ENCODE results near the gene ASTN2.

Gene ASTN2

GRCh38 chr9:116687754-116688135, 727.1 kb downstream of the ASTN2 start:
- no peak for DNase-seq

DNA sequence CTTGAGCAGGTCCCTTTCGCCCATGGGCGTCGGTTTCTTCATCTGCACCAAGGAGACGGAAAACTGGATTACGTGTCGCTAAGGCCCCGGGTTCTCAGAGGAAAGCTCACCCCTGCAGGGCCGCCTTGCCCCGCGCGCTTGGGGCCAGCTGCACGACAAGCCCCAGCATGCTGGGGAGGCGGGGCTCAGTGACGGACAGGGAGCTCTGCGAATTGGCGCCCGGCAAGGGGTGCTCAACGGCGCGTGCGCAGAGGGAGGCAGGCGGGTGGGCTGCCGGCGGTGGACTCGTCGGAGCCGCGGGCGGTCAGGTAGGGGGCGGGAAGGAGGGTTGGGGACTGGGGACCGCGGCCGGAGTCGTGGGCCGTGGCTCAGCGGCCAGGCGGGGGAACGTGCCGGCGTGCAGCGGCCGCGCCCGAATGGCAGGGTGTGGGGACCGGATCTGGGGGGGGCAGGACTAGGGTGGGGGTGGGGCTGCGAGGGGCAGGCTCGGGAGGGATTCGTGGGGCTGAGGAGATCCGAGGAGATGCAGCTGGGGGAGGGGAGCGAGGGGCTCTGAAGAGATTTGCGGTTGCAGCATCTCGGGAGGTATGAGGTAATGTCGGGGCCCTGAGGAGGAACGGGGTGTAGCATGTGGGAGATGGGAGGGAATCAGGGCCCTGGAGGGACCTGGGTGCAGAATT, 727.6 kb downstream of the ASTN2 start, which contains the start of gene TRIM32:
Gene TRIM32 (plus strand): TSS at position 232 of the 680 bp plus-strand sequence. CDS start 10,438 bp downstream, outside the sequence.
- peak; percentile 87 for DNase-seq

DNA sequence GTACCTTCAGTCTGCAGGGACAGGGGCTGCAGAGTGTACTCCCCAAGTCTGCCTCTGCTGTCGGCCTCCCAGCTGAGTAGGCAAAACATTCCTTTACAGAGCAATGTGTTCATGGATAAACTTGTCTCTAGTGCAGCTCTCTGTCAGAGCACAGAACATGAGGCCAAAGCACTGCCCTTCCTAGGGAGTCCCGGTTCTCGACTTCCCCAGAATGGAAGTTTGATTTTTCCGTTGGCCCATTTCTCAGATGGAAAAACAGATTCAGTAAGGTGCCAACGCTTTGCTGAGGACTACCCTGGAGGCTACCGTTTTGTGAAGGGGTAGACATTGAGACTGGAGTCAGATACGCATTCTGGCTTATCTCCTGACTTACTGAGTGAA, 728.2 kb downstream of the ASTN2 start:
- DNase-seq = no peak

- DNase-seq = no peak
Measured at GRCh38 chr9:116686135-116686534, 728.7 kb downstream of the ASTN2 start.

DNA sequence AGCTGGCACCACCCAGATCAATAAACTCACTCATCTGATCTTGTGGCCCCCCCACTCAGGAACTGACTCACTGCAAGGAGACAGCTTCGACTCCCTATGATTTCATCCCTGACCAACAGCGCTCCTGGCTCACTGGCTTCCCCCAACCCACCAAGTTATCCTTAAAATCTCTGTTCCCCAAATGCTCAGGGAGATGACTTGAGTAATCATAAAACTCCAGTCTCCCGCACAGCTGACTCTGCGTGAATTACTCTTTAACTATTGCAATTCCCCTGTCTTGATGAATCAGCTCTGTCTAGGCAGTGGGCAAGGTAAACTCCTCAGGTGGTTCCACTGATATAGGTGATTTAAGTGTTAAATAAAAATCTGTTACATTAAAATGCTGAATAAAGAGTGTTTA, 729.7 kb downstream of the ASTN2 start:
- no peak for DNase-seq

DNA sequence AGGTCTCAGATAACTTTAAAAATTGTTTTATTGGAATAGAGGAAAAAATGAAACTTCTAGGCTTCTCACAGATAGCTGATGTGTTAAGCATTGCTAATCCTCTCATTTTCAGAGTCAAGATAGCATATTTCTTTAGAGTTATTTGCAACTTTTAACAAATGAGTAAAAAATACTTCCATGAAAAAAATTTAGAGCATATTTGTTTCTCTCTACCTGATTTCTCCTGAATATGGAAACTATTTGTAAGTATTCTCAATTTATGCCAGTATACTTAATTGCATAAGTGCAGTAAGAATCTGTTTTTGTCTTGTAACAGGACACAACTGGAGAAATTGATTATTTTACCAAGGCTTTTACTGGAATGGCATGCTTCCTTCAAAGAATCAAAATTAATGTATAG, 731.3 kb downstream of the ASTN2 start:
- DNase-seq = no peak

GRCh38 chr9:116674210-116674980, 740.5 kb downstream of the ASTN2 start:
- DNase-seq = no peak

- DNase-seq = no peak
Measured at GRCh38 chr9:116673375-116673774, 741.5 kb downstream of the ASTN2 start.

DNA sequence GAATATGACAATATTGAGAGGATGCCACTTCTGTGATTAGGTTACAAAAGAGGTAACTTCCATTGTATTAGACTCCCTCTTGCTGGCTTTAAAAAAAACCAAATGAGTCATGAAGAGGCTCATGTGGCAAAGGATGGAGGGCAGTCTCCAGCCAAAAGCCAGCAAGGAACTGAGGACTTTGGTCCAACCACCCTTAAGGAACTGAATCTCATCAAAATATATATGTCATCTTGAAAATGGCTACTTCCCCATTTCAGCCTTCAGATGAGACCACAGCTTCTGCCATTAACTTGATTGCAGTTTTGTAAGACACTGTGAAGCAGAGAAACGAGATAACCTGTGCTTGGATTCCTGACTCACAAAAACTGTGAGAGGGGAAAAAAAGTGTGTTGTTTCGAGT, 743.3 kb downstream of the ASTN2 start:
- DNase-seq = no peak

- DNase-seq = no peak
Measured at GRCh38 chr9:116668970-116669695, 745.7 kb downstream of the ASTN2 start.

DNA sequence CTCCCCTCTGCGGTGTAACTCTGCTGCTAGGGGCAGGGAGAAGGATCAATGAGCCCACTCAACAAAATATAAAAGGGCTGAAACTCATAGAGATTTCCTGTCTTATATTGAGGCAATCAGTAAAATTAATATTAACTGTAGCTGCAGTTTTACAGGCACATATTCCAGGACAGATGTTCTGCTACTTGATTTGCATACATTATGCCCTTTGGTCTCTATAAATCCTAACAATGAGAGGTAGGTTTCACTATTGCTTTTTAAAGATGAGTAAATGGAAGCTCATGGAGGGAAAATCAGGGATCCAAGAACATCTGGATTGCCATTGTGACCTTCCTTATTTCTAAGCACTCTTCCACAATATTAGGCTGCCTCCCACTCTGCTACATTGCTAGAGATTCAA, 751.3 kb downstream of the ASTN2 start:
- no peak for DNase-seq

- no peak for DNase-seq
Measured at GRCh38 chr9:116662646-116663310, 752.1 kb downstream of the ASTN2 start.

- DNase-seq = no peak
Measured at GRCh38 chr9:116661037-116661954, 753.6 kb downstream of the ASTN2 start.

- no peak for DNase-seq
Measured at GRCh38 chr9:116658265-116658664, 756.6 kb downstream of the ASTN2 start.

DNA sequence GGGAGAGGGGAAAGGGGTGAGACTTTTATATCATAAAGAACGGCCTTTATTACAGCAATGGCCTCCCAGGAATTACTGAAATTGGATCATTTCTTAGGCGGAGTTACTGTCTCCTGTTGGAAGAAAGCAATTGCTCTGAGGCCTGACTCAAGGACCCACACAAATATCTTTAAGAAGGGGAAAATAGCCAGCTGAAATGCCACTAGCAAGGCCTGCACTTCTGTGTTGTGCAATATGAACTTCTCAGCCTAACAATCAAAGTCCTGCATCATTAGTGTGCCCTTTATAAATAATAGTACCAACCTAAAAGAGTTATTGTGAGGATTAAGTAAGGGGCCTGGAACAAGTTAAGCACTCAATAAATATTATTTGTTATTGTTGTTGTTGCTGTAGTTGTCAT, 757.9 kb downstream of the ASTN2 start:
- no peak for DNase-seq

- no peak for DNase-seq
Measured at GRCh38 chr9:116656501-116656971, 758.3 kb downstream of the ASTN2 start.

- DNase-seq = no peak
Measured at GRCh38 chr9:116654059-116654355, 760.9 kb downstream of the ASTN2 start.

DNA sequence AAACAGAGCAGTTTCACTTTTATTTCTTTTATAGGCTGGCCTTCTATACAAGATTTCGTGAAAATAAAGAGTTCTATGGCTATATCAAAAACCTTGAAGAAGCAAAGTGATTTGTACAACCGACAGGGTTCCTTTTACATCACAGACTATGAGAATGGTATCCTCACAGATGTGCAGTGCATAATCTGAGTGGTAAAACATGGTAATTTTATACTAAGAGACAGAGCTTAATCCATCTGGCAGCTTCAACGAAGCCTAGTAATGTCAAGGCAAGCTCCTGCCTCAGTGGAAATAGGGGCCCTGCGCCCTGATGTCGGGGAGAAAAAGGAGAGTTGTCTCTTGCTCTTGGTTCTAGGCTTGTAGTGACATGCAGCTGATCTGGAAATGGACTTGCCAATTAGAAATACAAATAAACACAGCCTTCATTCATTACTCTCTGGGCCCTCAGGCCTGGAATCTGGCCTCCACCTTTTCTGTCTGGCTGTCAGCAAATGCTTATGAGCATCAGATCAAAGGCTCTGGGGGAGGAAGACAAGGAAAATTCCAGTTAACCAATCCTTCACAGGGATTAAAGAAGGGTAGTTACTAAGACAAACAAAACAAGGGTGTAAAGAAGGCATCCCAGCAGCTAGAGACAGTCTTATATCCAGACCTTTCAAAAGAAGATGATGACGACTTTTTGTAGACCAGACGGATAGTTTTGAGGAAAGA, 761.4 kb downstream of the ASTN2 start:
- DNase-seq = no peak

GRCh38 chr9:116647515-116647809, 767.4 kb downstream of the ASTN2 start:
- DNase-seq = no peak

GRCh38 chr9:116646661-116647514, 768.0 kb downstream of the ASTN2 start:
- DNase-seq = no peak

All from effector CD8-positive, alpha-beta T cell (primary cell).